ENCODE data around the gene SMAD7. TPM values are rescaled to one million over a fixed set of nuclear protein-coding genes. Genes with fewer than 3 reads are reported as not detected.

The SMAD7 gene
- total RNA-seq, 1 donor from 2014 or later: 77.6 TPM

GRCh38 chr18:48954886-48955819 lies 4.4 kb upstream of the SMAD7 start:
- H3K27me3 Mint-ChIP-seq (ENCODE audit: low read depth): no peaks in the 10 kb centered on the region

GRCh38 chr18:48953104-48953706 lies 2.4 kb upstream of the SMAD7 start:
- H3K27me3 Mint-ChIP-seq (ENCODE audit: low read depth): no peaks in the 10 kb centered on the region
- H3K4me1 Mint-ChIP-seq: peaks cover 33% of the 10 kb centered on the region
- H3K9me3 Mint-ChIP-seq: no peaks in the 10 kb centered on the region
- TF ChIP-seq CTCF (IDR thresholded peaks at IDR 0.05; ENCODE audit: unreplicated experiment): no peak
- no peak for DNase-seq (ENCODE audit: low spot score in 2 of 2, unreplicated experiment in 2 of 2)
- peak overlapping the region; percentile 100 for H3K27ac Mint-ChIP-seq
- H3K4me3 Mint-ChIP-seq: peak overlapping the region; percentile 88
- peaks cover 7% of the 10 kb centered on the region for H3K36me3 Mint-ChIP-seq

More at GRCh38 chr18:48954886-48955819, 4.4 kb upstream of the SMAD7 start:
- DNase-seq (ENCODE audit: low spot score in 2 of 2, unreplicated experiment in 2 of 2): no peak
- peak overlapping the region; percentile 96 for H3K27ac Mint-ChIP-seq
- no peak overlapping the region for H3K4me3 Mint-ChIP-seq
- H3K4me1 Mint-ChIP-seq: peaks cover 33% of the 10 kb centered on the region
- H3K36me3 Mint-ChIP-seq: no peaks in the 10 kb centered on the region
- no peak for TF ChIP-seq CTCF (IDR thresholded peaks at IDR 0.05; ENCODE audit: unreplicated experiment)
- H3K9me3 Mint-ChIP-seq: no peaks in the 10 kb centered on the region

- DNase-seq (ENCODE audit: low spot score in 2 of 2, unreplicated experiment in 2 of 2): peak; percentile 66 to 85
- Mint-ChIP-seq H3K27me3 (ENCODE audit: low read depth) (no peaks in the 10 kb centered on the region), H3K36me3 (peaks cover 13% of the 10 kb centered on the region), H3K4me1 (peaks cover 39% of the 10 kb centered on the region), H3K27ac (peak overlapping the region; percentile 100), H3K9me3 (no peaks in the 10 kb centered on the region), H3K4me3 (peak overlapping the region; percentile 88)
- TF ChIP-seq CTCF (IDR thresholded peaks at IDR 0.05; ENCODE audit: unreplicated experiment): no peak
Measured at GRCh38 chr18:48952287-48953103, 1.7 kb upstream of the SMAD7 start.

- Mint-ChIP-seq H3K9me3 (no peaks in the 10 kb centered on the region), H3K4me3 (peak overlapping the region; percentile 95), H3K27me3 (ENCODE audit: low read depth) (no peaks in the 10 kb centered on the region), H3K36me3 (peaks cover 17% of the 10 kb centered on the region), H3K27ac (peak overlapping the region; percentile 100), H3K4me1 (peaks cover 46% of the 10 kb centered on the region)
- TF ChIP-seq CTCF (IDR thresholded peaks at IDR 0.05; ENCODE audit: unreplicated experiment): peak; percentile 5
- DNase-seq (ENCODE audit: low spot score in 2 of 2, unreplicated experiment in 2 of 2): peak; percentile 80 to 83
Measured at GRCh38 chr18:48951448-48952286, 902 bp upstream of the SMAD7 start.

Data from mesothelial cell of epicardium (in vitro differentiated cells).